ENCODE data around the gene GREB1. TPM values are rescaled to one million over a fixed set of nuclear protein-coding genes. Genes with fewer than 3 reads are reported as not detected.

GREB1 gene
- total RNA-seq, 4 donors from 2014 or later, result 3.0 to 6.1 (median 4.3) TPM

- WGBS, result 92% methylated on average over 1 of the region's 1 CpG
- Histone ChIP-seq H3K36me3 (no peaks in the 10 kb centered on the region), H3K4me1 (peaks cover 4% of the 10 kb centered on the region)
These were observed 122.4 kb downstream of the GREB1 start for GRCh38 chr2:11656252-11656651.

GRCh38 chr2:11656671-11657101, 122.8 kb downstream of the GREB1 start:
- Histone ChIP-seq H3K27ac (no peak overlapping the region), H3K36me3 (no peaks in the 10 kb centered on the region), H3K4me3 (no peak overlapping the region), H3K4me1 (peaks cover 4% of the 10 kb centered on the region), H3K9me3 (no peaks in the 10 kb centered on the region), H3K27me3 (peaks cover 22% of the 10 kb centered on the region)
- WGBS, result 76% methylated on average over 31 of the region's 31 CpGs
- TF ChIP-seq CTCF (IDR thresholded peaks at IDR 0.05), result no peak
- TF ChIP-seq EP300 (IDR thresholded peaks at IDR 0.05), result no peak
- no peak for TF ChIP-seq POLR2AphosphoS5 (IDR thresholded peaks at IDR 0.05)
- no peak for TF ChIP-seq POLR2A (IDR thresholded peaks at IDR 0.05)
- DNase-seq (ENCODE audit: low spot score in 2 of 2), result peak in 1 of 2 donors; percentile 74

More at GRCh38 chr2:11656252-11656651, 122.4 kb downstream of the GREB1 start:
- Histone ChIP-seq H3K27ac (no peak overlapping the region), H3K9me3 (no peaks in the 10 kb centered on the region), H3K4me3 (no peak overlapping the region), H3K27me3 (peaks cover 20% of the 10 kb centered on the region)
- no peak for DNase-seq (ENCODE audit: low spot score in 2 of 2)
- TF ChIP-seq EP300 (IDR thresholded peaks at IDR 0.05) (no peak), CTCF (IDR thresholded peaks at IDR 0.05) (no peak), POLR2A (IDR thresholded peaks at IDR 0.05) (no peak), POLR2AphosphoS5 (IDR thresholded peaks at IDR 0.05) (no peak)

GRCh38 chr2:11657195-11657594, 123.3 kb downstream of the GREB1 start:
- no peak for DNase-seq (ENCODE audit: low spot score in 2 of 2)
- WGBS, result 84% methylated on average over 11 of the region's 11 CpGs
- Histone ChIP-seq H3K27me3 (peaks cover 27% of the 10 kb centered on the region), H3K9me3 (no peaks in the 10 kb centered on the region), H3K4me1 (peaks cover 3% of the 10 kb centered on the region), H3K36me3 (no peaks in the 10 kb centered on the region), H3K4me3 (no peak overlapping the region), H3K27ac (no peak overlapping the region)
- TF ChIP-seq POLR2A (IDR thresholded peaks at IDR 0.05) (no peak), CTCF (IDR thresholded peaks at IDR 0.05) (no peak), EP300 (IDR thresholded peaks at IDR 0.05) (no peak), POLR2AphosphoS5 (IDR thresholded peaks at IDR 0.05) (no peak)

DNA sequence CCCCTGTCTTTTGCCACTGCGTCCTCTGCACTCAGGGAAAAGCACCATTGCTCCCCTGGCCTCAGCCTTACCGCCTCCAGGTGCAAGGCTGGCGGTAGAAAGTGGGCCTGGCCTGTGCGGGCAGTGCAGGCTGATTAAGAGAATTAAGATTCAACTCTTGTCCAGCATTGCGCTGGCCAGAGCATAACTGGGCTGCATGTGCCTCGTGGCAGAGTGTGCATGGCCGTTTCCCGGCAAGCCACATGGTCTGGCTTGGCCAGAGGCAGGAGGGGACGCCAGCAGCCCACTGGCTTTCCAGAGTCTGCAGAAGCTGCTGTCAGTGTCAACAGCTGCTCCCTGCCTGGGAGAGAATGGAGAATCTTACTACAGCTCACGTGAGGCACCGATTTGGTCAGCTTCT, 123.8 kb downstream of the GREB1 start:
- no peak for TF ChIP-seq POLR2A (IDR thresholded peaks at IDR 0.05)
- no peak for TF ChIP-seq POLR2AphosphoS5 (IDR thresholded peaks at IDR 0.05)
- TF ChIP-seq EP300 (IDR thresholded peaks at IDR 0.05), result no peak
- no peak for TF ChIP-seq CTCF (IDR thresholded peaks at IDR 0.05)
- peak in 1 of 2 donors; percentile 59 for DNase-seq (ENCODE audit: low spot score in 2 of 2)
- 84% methylated on average over 9 of the region's 11 CpGs for WGBS
- Histone ChIP-seq H3K9me3 (no peaks in the 10 kb centered on the region), H3K4me3 (no peak overlapping the region), H3K27me3 (peaks cover 28% of the 10 kb centered on the region), H3K36me3 (no peaks in the 10 kb centered on the region), H3K4me1 (no peaks in the 10 kb centered on the region), H3K27ac (no peak overlapping the region)

GRCh38 chr2:11658208-11659114, 124.6 kb downstream of the GREB1 start:
- Histone ChIP-seq H3K27ac (no peak overlapping the region), H3K4me1 (no peaks in the 10 kb centered on the region), H3K27me3 (peaks cover 29% of the 10 kb centered on the region), H3K36me3 (no peaks in the 10 kb centered on the region), H3K9me3 (no peaks in the 10 kb centered on the region), H3K4me3 (no peak overlapping the region)
- DNase-seq (ENCODE audit: low spot score in 2 of 2), result peak in 1 of 2 donors; percentile 56
- WGBS, result 73% methylated on average over 19 of the region's 19 CpGs
- TF ChIP-seq POLR2AphosphoS5 (IDR thresholded peaks at IDR 0.05), result no peak
- TF ChIP-seq POLR2A (IDR thresholded peaks at IDR 0.05), result no peak
- TF ChIP-seq CTCF (IDR thresholded peaks at IDR 0.05), result no peak
- TF ChIP-seq EP300 (IDR thresholded peaks at IDR 0.05), result no peak
